Left renal cortex interstitium (tissue), 4 donors: ENCODE data around the gene CASZ1. TPM values are rescaled to one million over a fixed set of nuclear protein-coding genes. Genes with fewer than 3 reads are reported as not detected.
A peak's percentile ranks its signal among the peaks of the same experiment; 100 is the strongest.

Experiments used
- DNase-seq, 4 donors: peaks; one replicate each; pipeline ENCODE4 v3.0.0-alpha.2; 2013; ENCODE audit warnings: low read depth in 4 of 4, low spot score in 2 of 4, missing footprints in 1 of 4
- polyA plus RNA-seq, 4 donors: library from polyadenylated mRNA; unstranded; fragments of 120-200 nt; gene quantifications; one replicate each; pipeline ENCODE4 v1.2.1, GENCODE V29; 2013; ENCODE audit not compliant: insufficient read length in 4 of 4

The CASZ1 gene
- polyA plus RNA-seq, 4 donors, result 13.5 to 24.4 (median 19.8) TPM

GRCh38 chr1:10714337-10715114 is 81.9 kb downstream of the CASZ1 start:
- DNase-seq, result no peak

- DNase-seq, result no peak
Measured at GRCh38 chr1:10713614-10714013, 82.8 kb downstream of the CASZ1 start.

GRCh38 chr1:10712568-10713362 is 83.7 kb downstream of the CASZ1 start:
- DNase-seq, result no peak

GRCh38 chr1:10710489-10710888 is 86.0 kb downstream of the CASZ1 start:
- no peak for DNase-seq

GRCh38 chr1:10709646-10710045 is 86.8 kb downstream of the CASZ1 start:
- DNase-seq, result no peak

GRCh38 chr1:10709165-10709564 is 87.3 kb downstream of the CASZ1 start:
- no peak for DNase-seq

- DNase-seq, result no peak
Measured at GRCh38 chr1:10708757-10709156, 87.7 kb downstream of the CASZ1 start.

- no peak for DNase-seq
Measured at GRCh38 chr1:10707208-10707607, 89.2 kb downstream of the CASZ1 start.

- DNase-seq, result no peak
Measured at GRCh38 chr1:10706376-10706913, 90.0 kb downstream of the CASZ1 start.

GRCh38 chr1:10705953-10706352 is 90.5 kb downstream of the CASZ1 start:
- DNase-seq, result no peak

GRCh38 chr1:10704368-10704882 is 92.0 kb downstream of the CASZ1 start:
- peak in 1 of 4 donors; percentile 58 for DNase-seq

GRCh38 chr1:10703702-10704101 is 92.7 kb downstream of the CASZ1 start:
- no peak for DNase-seq

- DNase-seq, result no peak
Measured at GRCh38 chr1:10701145-10701544, 95.3 kb downstream of the CASZ1 start.

- no peak for DNase-seq
Measured at GRCh38 chr1:10699470-10699835, 97.0 kb downstream of the CASZ1 start.

GRCh38 chr1:10698726-10699469 is 97.5 kb downstream of the CASZ1 start:
- no peak for DNase-seq

- no peak for DNase-seq
Measured at GRCh38 chr1:10697621-10698160, 98.8 kb downstream of the CASZ1 start.

- DNase-seq, result no peak
Measured at GRCh38 chr1:10696977-10697376, 99.5 kb downstream of the CASZ1 start.

- peak in 1 of 4 donors; percentile 74 for DNase-seq
Measured at GRCh38 chr1:10694633-10695627, 101.5 kb downstream of the CASZ1 start.

GRCh38 chr1:10694274-10694632 is 102.2 kb downstream of the CASZ1 start:
- DNase-seq, result no peak
